GM12878 (cell line): Measurements from ENCODE around the gene ETV6. TPM values are rescaled to one million over a fixed set of nuclear protein-coding genes. Genes with fewer than 3 reads are reported as not detected.

Experiments
- ATAC-seq: fragments of 200-7000 bp; cut with Tn5 transposase; 3 replicates; pipeline ENCODE4 v1.9.1; 2020; ENCODE audit warnings: mild to moderate bottlenecking, moderate library complexity
- BruUV-seq: library from RNA; stranded (reverse); fragments of 400-500 nt; replicated peaks from 2 replicates; lab custom pipeline; 2021; lab: Mats Ljungman, UMichigan
- CTCF ChIA-PET: fragments of 300-600 bp; sonication (Branson Sonifier 250); formaldehyde crosslinking; extraction: SDS; loops from one replicate; lab custom pipeline; 2021; ENCODE audit warnings: inconsistent platforms; lab: Yijun Ruan, JAX
- POLR2A ChIA-PET: fragments of 350-600 bp; formaldehyde crosslinking; extraction: SDS; loops from one replicate; lab custom pipeline; 2021; ENCODE audit warnings: inconsistent platforms; lab: Charles Lee
- RAD21 ChIA-PET: fragments of 300-600 bp; sonication (Branson Sonifier 250); formaldehyde crosslinking; loops from one replicate; lab custom pipeline; 2023; ENCODE audit warnings: antibody characterized with exemption; ENCODE audit not compliant: unreplicated experiment; lab: Charles Lee
- SMC1A ChIA-PET: fragments of 300-600 bp; sonication (Branson Sonifier 250); formaldehyde crosslinking; loops from one replicate; lab custom pipeline; 2023; ENCODE audit not compliant: unreplicated experiment, uncharacterized antibody; lab: Charles Lee
- DNase-seq: peaks from one replicate; pipeline ENCODE4 v3.0.0-alpha.2; 2011; ENCODE audit warnings: low read depth, low spot score
- FAIRE-seq: peaks from 3 replicates; lab custom pipeline; 2011; peaks lifted over from hg19 to GRCh38; lab: Jason Lieb, UNC
- H2AFZ ChIP-seq: 2 replicates; pipeline ENCODE4 v1.6.0; 2011; ENCODE audit warnings: low read depth, low read length, control low read depth; ENCODE audit not compliant: control insufficient read depth
- H3K27ac ChIP-seq: 2 replicates; pipeline ENCODE4 v1.5.1; 2011; ENCODE audit warnings: control low read depth; ENCODE audit not compliant: control insufficient read depth, insufficient read depth
- H3K27me3 ChIP-seq, 2 experiments: replicated peaks in 1 of 2; 2 replicates each; pipeline versions ENCODE4 v1.6.0 to v1.6.1; 2011; ENCODE audit warnings: low read length in 1 of 2; ENCODE audit not compliant: control insufficient read depth in 2 of 2, insufficient read depth in 2 of 2
- H3K36me3 ChIP-seq, 2 experiments: 2 replicates each; pipeline ENCODE4 v1.5.1; 2011; ENCODE audit warnings: low read length in 1 of 2; ENCODE audit not compliant: control insufficient read depth in 2 of 2, insufficient read depth in 2 of 2
- H3K4me1 ChIP-seq: 2 replicates; pipeline ENCODE4 v1.6.1; 2011; ENCODE audit warnings: mild to moderate bottlenecking, low read length, moderate library complexity, mixed read lengths; ENCODE audit not compliant: control insufficient read depth, insufficient read depth
- H3K4me2 ChIP-seq: 2 replicates; pipeline ENCODE4 v1.6.0; 2011; ENCODE audit warnings: control low read depth; ENCODE audit not compliant: control insufficient read depth, insufficient read depth
- H3K4me3 ChIP-seq: fragments of 200-600 bp; sonication (generic); 2 replicates; pipeline ENCODE4 v1.5.1; 2016
- H3K79me2 ChIP-seq: 2 replicates; pipeline ENCODE4 v1.6.0; 2011; ENCODE audit warnings: low read length; ENCODE audit not compliant: control insufficient read depth, insufficient read depth
- H3K9ac ChIP-seq: 2 replicates; pipeline ENCODE4 v1.8.0; 2011; ENCODE audit warnings: low read length, control low read depth, mixed read lengths; ENCODE audit not compliant: control insufficient read depth, insufficient read depth
- H3K9me3 ChIP-seq: replicated peaks from 3 replicates; pipeline ENCODE4 v1.5.1; 2011; ENCODE audit warnings: mild to moderate bottlenecking, low read length; ENCODE audit not compliant: control insufficient read depth, insufficient read depth
- H4K20me1 ChIP-seq: 2 replicates; pipeline ENCODE4 v1.6.0; 2011; ENCODE audit not compliant: control insufficient read depth, insufficient read depth
- ATF7 ChIP-seq: fragments of 450-650 bp; IDR thresholded peaks from 2 replicates; pipeline ENCODE4 v1.6.1; 2016; ENCODE audit warnings: low read depth, mild to moderate bottlenecking
- BMI1 ChIP-seq: fragments of 450-650 bp; IDR thresholded peaks from 2 replicates; pipeline ENCODE4 v1.6.1; 2016; ENCODE audit warnings: mild to moderate bottlenecking, moderate library complexity, borderline replicate concordance
- CHD4 ChIP-seq: fragments of 200-600 bp; sonication (generic); IDR thresholded peaks from 2 replicates; pipeline ENCODE4 v1.6.1; 2016; ENCODE audit warnings: mild to moderate bottlenecking
- KAT2A ChIP-seq: conservative IDR thresholded peaks from 2 replicates; pipeline ENCODE4 v1.6.1; 2011; ENCODE audit warnings: low read depth, low read length; ENCODE audit not compliant: control insufficient read depth
- NBN ChIP-seq: fragments of 450-650 bp; IDR thresholded peaks from 2 replicates; pipeline ENCODE4 v1.6.1; 2016
- POLR2AphosphoS5 ChIP-seq: IDR thresholded peaks from 2 replicates; pipeline ENCODE4 v1.6.1; 2011; ENCODE audit warnings: mild to moderate bottlenecking, low read length, inconsistent platforms
- RAD51 ChIP-seq: fragments of 450-650 bp; IDR thresholded peaks from 2 replicates; pipeline ENCODE4 v1.6.1; 2016; ENCODE audit warnings: moderate library complexity, mild to moderate bottlenecking, inconsistent platforms
- SMAD5 ChIP-seq: IDR thresholded peaks from 2 replicates; pipeline ENCODE4 v1.6.1; 2016; ENCODE audit warnings: antibody characterized with exemption, low read depth
- SPI1 ChIP-seq: IDR thresholded peaks from 2 replicates; pipeline ENCODE4 v1.6.1; 2011; ENCODE audit warnings: low read depth, mild to moderate bottlenecking, low read length, moderate library complexity, borderline replicate concordance; ENCODE audit not compliant: insufficient read depth
- ZBED1 ChIP-seq: IDR thresholded peaks from 2 replicates; pipeline ENCODE4 v1.6.1; 2016; ENCODE audit warnings: borderline replicate concordance
- ZNF24 ChIP-seq: fragments of 450-650 bp; IDR thresholded peaks from 2 replicates; pipeline ENCODE4 v1.6.1; 2017; ENCODE audit warnings: antibody characterized with exemption, mild to moderate bottlenecking
- WGBS: methylation state at CpG from one replicate; pipeline ENCODE4 v1.1.6; 2016; ENCODE audit warnings: low lambda C conversion rate; ENCODE audit not compliant: insufficient replicate concordance, insufficient coverage; ENCODE audit errors: missing lambda C conversion rate; 5-methylcytosine and 5-hydroxymethylcytosine counted together
- in situ Hi-C: fragments of 300-500 bp; cut with MboI; formaldehyde crosslinking; loops from 9 replicates; pipeline ENCODE4 v1.14.3; 2018; ENCODE audit warnings: mixed read lengths
- intact Hi-C: fragments of 100-400 bp; cut with micrococcal nuclease; formaldehyde crosslinking; loops from one replicate; pipeline ENCODE4 v1.14.2; 2022; ENCODE audit not compliant: unreplicated experiment
- polyA plus RNA-seq, 11 experiments: library from polyadenylated mRNA; depleted of rRNA in 4 of 11; unstranded in 6 of 11; stranded (reverse) in 5 of 11; fragments of >200 nt; fragmentation: Nextera tagmentation in 4 of 11; fragmentation: Illumina TruSeq in 1 of 11; extraction: Ambion mirVana in 4 of 11; extraction: Trizol in 1 of 11; gene quantifications; 1 replicate in 1 of 11; 2 replicates in 10 of 11; pipeline versions ENCODE4 v1.2.1 to v1.2.3, GENCODE V29; 2011 to 2016; ENCODE audit warnings: inconsistent platforms in 2 of 11, missing spikeins in 2 of 11, low read depth in 1 of 11
- total RNA-seq, 4 experiments: library from RNA; depleted of rRNA in 3 of 4; stranded (reverse); fragments of >200 nt in 3 of 4; fragmentation: Illumina TruSeq in 1 of 4; extraction: Trizol in 1 of 4; gene quantifications; 2 replicates each; pipeline versions ENCODE4 v1.2.1 to v1.2.3, GENCODE V29; 2013 to 2021
- TF ChIP-seq, protein P1 (sequence below): fragments of 450-650 bp; IDR thresholded peaks from 2 replicates; pipeline ENCODE4 v1.6.1; 2017; ENCODE audit warnings: low read depth, mild to moderate bottlenecking, moderate library complexity
- TF ChIP-seq, protein P2 (sequence below): fragments of 450-650 bp; IDR thresholded peaks from 2 replicates; pipeline ENCODE4 v1.6.1; 2017; ENCODE audit warnings: mild to moderate bottlenecking, moderate library complexity

Gene ETV6
- total and polyA plus RNA-seq, 10 of the 15 experiments (the other 5 are each of a cell fraction or from before 2014, with no cell fraction given) = 6.6 to 74.8 (median 24.6) TPM

DNA sequence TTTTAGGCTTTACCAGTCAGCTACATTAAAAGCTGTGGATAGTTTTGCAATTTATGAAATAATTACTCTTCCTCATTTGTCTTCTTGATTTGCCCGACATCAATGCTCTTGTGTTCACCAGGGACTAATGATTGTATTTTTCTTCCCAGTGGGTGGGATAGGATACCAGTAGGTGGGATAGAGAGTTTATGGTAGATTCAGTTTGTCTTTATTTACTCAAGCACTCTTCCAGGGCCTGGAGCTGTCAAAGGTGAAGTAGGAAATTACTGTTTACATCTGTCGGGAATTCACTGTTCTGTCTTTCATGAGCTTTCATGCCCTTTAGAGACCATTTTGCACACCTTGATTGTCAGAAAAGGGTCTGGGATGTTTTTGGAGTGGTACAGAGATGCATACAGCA lies 36.6 kb downstream of the ETV6 start (continued):
- TF ChIP-seq SPI1 (no peak), CHD4 (no peak), NBN (no peak), KAT2A (no peak), RAD51 (no peak), BMI1 (no peak)
- TF ChIP-seq, protein P1, sequence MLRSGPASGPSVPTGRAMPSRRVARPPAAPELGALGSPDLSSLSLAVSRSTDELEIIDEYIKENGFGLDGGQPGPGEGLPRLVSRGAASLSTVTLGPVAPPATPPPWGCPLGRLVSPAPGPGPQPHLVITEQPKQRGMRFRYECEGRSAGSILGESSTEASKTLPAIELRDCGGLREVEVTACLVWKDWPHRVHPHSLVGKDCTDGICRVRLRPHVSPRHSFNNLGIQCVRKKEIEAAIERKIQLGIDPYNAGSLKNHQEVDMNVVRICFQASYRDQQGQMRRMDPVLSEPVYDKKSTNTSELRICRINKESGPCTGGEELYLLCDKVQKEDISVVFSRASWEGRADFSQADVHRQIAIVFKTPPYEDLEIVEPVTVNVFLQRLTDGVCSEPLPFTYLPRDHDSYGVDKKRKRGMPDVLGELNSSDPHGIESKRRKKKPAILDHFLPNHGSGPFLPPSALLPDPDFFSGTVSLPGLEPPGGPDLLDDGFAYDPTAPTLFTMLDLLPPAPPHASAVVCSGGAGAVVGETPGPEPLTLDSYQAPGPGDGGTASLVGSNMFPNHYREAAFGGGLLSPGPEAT = no peak
- TF ChIP-seq, all 136 proteins: peak for 0

DNA sequence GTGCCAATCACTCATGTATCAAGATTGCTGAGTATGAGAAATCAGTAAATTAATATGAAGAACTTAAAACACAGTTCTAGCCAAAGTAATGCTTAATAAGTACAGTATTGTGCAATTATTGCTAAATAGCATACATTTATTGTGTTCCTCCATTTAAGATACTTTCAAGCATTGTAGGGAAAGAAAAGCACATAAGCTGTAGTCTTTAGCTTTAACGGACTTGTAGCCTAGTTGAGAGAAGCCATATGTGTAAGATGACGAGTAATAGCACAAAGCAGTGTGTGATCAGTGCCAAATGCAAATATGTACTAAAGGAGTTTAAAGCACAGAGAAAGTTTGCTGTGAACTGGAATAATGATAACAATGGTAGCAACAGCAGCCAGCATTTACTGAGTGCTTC lies 38.1 kb downstream of the ETV6 start:
- BruUV-seq = no TSS peak
- RAD21 ChIA-PET = interaction anchor here (1.5 kb wide), 1 partner anchor 338 kb away, joined by 3 read pairs; no protein-coding TSS in a partner anchor
- peaks cover 12% of the 10 kb centered on the region for H3K4me1 ChIP-seq
- no peak for TF ChIP-seq SMAD5
- TF ChIP-seq ZBED1 = no peak
- TF ChIP-seq ATF7 = no peak
- no peak for TF ChIP-seq ZNF24
- TF ChIP-seq, protein P2, sequence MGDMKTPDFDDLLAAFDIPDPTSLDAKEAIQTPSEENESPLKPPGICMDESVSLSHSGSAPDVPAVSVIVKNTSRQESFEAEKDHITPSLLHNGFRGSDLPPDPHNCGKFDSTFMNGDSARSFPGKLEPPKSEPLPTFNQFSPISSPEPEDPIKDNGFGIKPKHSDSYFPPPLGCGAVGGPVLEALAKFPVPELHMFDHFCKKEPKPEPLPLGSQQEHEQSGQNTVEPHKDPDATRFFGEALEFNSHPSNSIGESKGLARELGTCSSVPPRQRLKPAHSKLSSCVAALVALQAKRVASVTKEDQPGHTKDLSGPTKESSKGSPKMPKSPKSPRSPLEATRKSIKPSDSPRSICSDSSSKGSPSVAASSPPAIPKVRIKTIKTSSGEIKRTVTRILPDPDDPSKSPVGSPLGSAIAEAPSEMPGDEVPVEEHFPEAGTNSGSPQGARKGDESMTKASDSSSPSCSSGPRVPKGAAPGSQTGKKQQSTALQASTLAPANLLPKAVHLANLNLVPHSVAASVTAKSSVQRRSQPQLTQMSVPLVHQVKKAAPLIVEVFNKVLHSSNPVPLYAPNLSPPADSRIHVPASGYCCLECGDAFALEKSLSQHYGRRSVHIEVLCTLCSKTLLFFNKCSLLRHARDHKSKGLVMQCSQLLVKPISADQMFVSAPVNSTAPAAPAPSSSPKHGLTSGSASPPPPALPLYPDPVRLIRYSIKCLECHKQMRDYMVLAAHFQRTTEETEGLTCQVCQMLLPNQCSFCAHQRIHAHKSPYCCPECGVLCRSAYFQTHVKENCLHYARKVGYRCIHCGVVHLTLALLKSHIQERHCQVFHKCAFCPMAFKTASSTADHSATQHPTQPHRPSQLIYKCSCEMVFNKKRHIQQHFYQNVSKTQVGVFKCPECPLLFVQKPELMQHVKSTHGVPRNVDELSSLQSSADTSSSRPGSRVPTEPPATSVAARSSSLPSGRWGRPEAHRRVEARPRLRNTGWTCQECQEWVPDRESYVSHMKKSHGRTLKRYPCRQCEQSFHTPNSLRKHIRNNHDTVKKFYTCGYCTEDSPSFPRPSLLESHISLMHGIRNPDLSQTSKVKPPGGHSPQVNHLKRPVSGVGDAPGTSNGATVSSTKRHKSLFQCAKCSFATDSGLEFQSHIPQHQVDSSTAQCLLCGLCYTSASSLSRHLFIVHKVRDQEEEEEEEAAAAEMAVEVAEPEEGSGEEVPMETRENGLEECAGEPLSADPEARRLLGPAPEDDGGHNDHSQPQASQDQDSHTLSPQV = no peak
- 0 out of 2 replicates have a peak, but pooled peaks have one; percentile 0 for TF ChIP-seq POLR2AphosphoS5
- SMC1A ChIA-PET = interaction anchor here (1.4 to 2.6 kb wide), 4 partner anchors 12 to 41 kb away, joined by 3 to 11 read pairs (median 6); no protein-coding TSS in a partner anchor
- no peaks in the 10 kb centered on the region for H3K27me3 ChIP-seq
- H3K79me2 ChIP-seq = peaks cover 92% of the 10 kb centered on the region
- FAIRE-seq = no peak
- POLR2A ChIA-PET = interaction anchor here (0.6 to 1.2 kb wide), 4 partner anchors 11 to 20 kb away, joined by 3 to 6 read pairs (median 4); no protein-coding TSS in a partner anchor
- H3K9me3 ChIP-seq = no peaks in the 10 kb centered on the region
- CTCF ChIA-PET = interaction anchor here (0.7 kb wide), 1 partner anchor 15 kb away, joined by 4 read pairs; no protein-coding TSS in a partner anchor
- WGBS = 94% methylated on average over 2 of the region's 2 CpGs
- in situ Hi-C loops = no loop called here
- H3K27ac ChIP-seq = no peak overlapping the region
- no peak overlapping the region for H3K4me2 ChIP-seq
- no peak for ATAC-seq
- H2AFZ ChIP-seq = no peak overlapping the region
- intact Hi-C loops = no loop called here
- peaks cover 6 to 7% of the 10 kb centered on the region in 2 experiments for H3K36me3 ChIP-seq
- no peak overlapping the region for H3K4me3 ChIP-seq
- H4K20me1 ChIP-seq = peaks cover 3% of the 10 kb centered on the region; the same call in 1 of the 2 replicates
- no peak for DNase-seq
- H3K9ac ChIP-seq = no peak overlapping the region
